GM10847 (cell line): Measurements from ENCODE around the gene MICAL2.

Experiments
- POLR2A ChIP-seq: IDR thresholded peaks from 2 replicates; pipeline ENCODE4 v1.6.1; 2011; ENCODE audit not compliant: insufficient read length; ENCODE audit errors: extremely low read depth

The MICAL2 gene

DNA sequence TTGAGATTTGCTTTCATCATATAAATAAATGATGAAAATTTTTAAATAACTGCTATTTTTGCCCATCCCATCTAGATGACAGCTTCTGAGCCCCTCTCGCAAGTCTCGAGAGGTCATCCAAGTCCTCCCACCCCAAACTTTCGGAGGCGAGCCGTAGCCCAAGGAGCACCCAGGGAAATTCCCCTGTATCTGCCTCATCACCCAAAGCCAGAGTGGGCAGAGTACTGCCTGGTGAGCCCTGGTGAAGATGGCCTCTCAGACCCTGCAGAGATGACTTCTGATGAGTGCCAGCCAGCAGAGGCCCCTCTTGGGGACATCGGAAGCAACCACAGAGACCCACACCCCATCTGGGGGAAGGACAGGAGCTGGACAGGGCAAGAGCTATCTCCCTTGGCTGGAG lies 183.1 kb downstream of the MICAL2 start:
- no peak for TF ChIP-seq POLR2A

DNA sequence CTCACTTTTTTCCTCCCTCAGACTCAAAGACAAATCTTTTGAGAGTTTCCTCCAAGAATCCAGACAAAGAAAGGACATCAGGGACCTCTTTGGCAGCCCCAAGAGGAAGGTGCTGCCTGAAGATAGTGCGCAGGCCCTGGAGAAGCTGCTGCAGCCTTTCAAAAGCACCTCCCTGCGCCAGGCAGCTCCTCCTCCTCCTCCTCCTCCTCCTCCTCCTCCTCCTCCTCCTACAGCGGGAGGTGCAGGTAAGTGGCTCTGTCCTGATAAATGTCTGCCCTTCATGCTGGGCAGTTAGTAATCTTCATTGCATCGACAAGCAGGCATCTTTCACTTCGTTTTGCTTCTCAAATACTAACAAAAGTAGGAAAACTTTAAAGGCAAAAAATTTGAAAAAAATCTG lies 184.2 kb downstream of the MICAL2 start:
- TF ChIP-seq POLR2A = no peak

DNA sequence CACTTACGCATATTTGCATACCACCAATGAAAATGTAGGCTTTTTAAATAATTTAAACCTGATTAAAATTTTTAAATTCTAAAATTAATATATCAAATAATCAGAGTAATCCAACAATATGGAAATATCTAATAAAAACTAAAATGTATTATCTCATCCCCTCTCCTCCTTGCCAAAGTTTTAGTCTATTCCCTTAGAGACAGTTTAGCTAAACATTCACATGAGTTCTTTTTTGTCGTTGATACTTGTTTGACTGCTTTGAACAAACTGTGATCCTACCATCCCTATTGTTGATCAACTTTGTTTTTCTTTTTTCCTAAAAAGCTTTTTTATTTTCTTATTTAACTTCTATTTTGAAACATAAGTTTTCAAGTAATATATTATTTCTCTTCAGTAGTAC lies 185.6 kb downstream of the MICAL2 start:
- no peak for TF ChIP-seq POLR2A

DNA sequence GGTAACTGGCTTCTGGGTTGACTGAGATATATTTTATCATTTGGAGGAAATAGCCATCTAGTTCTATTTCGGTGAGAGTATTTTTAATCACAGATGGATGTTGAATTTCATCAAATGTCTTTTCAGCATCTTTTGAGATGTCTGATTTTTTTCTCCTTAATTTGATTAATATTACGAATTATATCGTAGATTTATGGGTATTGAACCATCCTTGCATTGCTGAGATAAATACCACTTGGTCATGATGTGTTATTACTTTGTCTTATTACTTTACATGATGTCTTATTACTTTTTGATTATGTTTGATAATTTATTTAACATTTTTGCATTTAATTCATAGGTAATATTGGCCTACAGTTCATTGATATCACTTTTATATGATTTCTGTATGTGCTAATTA lies 188.2 kb downstream of the MICAL2 start:
- no peak for TF ChIP-seq POLR2A

DNA sequence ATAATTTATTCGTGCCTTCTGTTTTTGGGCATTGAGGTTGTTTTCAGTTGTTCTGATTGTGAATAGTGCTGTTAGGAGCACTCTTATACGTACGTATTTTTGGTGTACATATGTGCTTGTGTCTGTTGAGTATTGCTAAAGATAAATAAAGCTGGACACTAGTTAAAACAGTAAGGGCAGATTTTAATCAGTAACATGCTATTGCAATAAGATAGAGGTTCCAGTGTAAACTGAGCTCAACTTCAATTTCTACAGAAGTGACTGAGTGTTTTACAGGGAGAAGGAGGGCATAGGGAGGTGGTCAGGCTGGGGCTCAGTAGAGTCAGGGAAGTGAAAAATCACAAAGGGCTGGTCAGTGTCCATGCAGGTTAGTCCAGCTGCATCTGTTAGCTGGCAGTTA lies 191.0 kb downstream of the MICAL2 start:
- no peak for TF ChIP-seq POLR2A

DNA sequence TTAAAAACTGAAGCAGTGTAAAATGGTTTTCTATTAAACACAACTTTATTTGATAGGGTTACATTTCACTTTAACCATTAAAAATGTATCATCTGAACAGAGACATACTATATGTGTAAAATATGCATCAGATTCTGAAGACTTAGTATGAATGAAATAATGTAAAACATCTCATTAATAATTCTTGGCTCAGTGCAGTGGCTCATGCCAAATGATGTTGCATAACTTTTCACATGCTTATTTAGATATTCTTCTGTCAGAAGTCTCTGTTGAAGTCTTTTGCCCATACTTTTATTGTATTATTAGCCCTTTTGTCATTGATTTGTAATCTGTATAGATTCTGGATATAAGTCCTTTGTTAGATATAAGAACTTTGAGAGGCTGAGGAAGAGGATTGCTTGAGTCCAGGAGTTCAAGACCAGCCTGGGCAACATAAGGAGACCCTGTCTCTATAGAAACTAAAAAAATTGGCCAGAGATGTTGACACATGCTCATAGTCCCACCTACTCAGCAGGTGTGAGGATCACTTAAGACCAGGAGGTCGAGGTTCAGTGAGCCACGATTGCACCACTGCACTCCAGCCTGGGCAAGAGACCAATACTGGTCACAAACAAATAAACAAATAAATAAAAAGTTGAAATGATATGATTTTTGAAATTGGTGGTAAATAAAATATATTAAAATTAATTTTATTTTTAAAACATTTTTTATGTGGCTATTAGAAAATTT lies 193.2 kb downstream of the MICAL2 start:
- no peak for TF ChIP-seq POLR2A

DNA sequence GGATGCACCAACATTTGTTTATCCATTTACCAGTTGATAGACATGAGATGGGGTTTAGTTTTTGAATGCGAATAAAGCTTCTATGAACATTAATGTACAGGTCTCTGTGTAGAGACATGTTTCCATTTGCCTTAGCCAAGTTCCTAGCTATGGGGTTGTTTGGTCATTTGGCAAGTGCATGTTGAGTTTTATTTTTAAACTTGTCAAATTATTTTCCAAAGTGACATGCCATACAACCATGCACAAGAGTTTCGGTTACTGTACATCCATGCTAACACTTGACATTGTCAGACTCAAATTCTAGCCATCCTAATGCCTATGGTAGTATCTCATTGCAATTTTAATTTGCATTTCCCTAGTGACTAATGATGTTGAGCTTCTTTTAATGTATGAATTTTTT lies 196.4 kb downstream of the MICAL2 start:
- TF ChIP-seq POLR2A = no peak

DNA sequence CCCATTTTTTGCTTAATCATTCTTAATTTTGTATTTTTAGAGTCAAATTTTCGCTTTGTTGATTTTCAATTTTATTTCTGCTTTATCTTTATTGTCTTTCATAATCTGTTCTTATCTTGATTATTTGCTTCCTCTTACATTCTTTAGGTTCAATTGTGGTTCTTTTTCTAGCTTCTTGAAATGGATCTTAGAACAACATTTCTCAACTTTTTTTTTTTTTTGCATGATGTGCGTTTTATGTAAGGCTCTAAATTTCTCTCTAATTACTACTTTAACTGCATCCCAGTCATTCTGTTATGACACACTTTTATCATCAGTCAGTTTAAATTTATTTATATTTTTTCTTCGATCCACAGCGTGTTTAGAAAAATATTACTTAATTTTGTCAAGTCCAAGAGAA lies 201.7 kb downstream of the MICAL2 start:
- TF ChIP-seq POLR2A = no peak
